SK-N-SH treated with all-trans-retinoic acid at 6 μM for 48 hours (cell line): ENCODE results near the gene PTPDC1.

Source experiments
- ISL1 ChIP-seq: fragments of 250-450 bp; sonication (Bioruptor Pico); IDR thresholded peaks from 2 replicates; pipeline ENCODE4 v2.1.2; 2022; ENCODE audit warnings: mild to moderate bottlenecking, moderate library complexity
- ZNF8 ChIP-seq: fragments of 450-650 bp; formaldehyde crosslinking; IDR thresholded peaks from 2 replicates; pipeline ENCODE4 v1.5.0; 2020; ENCODE audit warnings: mild to moderate bottlenecking, moderate library complexity

DNA sequence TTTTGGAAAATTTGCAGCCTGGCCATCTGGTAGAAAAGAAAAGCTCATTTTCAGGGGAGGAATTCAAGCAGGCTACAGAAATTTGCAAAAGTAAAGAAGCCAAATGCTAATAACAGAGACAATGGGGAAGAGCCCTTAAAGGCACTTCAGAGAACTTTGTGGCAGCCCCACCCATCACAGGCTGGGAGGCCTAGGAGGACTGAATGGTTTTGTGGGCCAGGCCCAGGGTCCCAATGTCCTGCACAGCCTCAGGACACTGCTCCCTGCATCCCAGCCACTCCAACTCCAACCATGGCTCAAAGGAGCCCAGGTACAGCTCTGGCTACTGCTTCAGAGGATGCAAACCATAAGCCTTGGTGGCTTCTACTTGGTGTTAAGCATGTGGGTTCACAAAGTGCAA, 44.3 kb downstream of the PTPDC1 start:
- no peak for TF ChIP-seq ISL1 (CRISPR knock-in tag)
- TF ChIP-seq ZNF8 (CRISPR knock-in tag), result no peak
